ENCODE data around the gene KCNK7.
A peak's percentile ranks its signal among the peaks of the same experiment; 100 is the strongest.

KCNK7 gene

GRCh38 chr11:65627202-65627601 lies 31.6 kb upstream of the KCNK7 start:
- DNase-seq (ENCODE audit: low read depth in 2 of 2, low spot score in 1 of 2) = no peak

- no peak for DNase-seq (ENCODE audit: low read depth in 2 of 2, low spot score in 1 of 2)
Measured at GRCh38 chr11:65625628-65626342, 30.2 kb upstream of the KCNK7 start.

GRCh38 chr11:65624931-65625627 lies 29.5 kb upstream of the KCNK7 start:
- DNase-seq (ENCODE audit: low read depth in 2 of 2, low spot score in 1 of 2) = no peak

- no peak for DNase-seq (ENCODE audit: low read depth in 2 of 2, low spot score in 1 of 2)
Measured at GRCh38 chr11:65623852-65624616, 28.4 kb upstream of the KCNK7 start.

GRCh38 chr11:65623177-65623576 lies 27.6 kb upstream of the KCNK7 start:
- DNase-seq (ENCODE audit: low read depth in 2 of 2, low spot score in 1 of 2) = no peak

- no peak for DNase-seq (ENCODE audit: low read depth in 2 of 2, low spot score in 1 of 2)
Measured at GRCh38 chr11:65622011-65622410, 26.4 kb upstream of the KCNK7 start.

- DNase-seq (ENCODE audit: low read depth in 2 of 2, low spot score in 1 of 2) = no peak
Measured at GRCh38 chr11:65621460-65621859, 25.9 kb upstream of the KCNK7 start.

- DNase-seq (ENCODE audit: low read depth in 2 of 2, low spot score in 1 of 2) = no peak
Measured at GRCh38 chr11:65620666-65621065, 25.1 kb upstream of the KCNK7 start.

- no peak for DNase-seq (ENCODE audit: low read depth in 2 of 2, low spot score in 1 of 2)
Measured at GRCh38 chr11:65619281-65619928, 23.8 kb upstream of the KCNK7 start.

GRCh38 chr11:65618763-65619162 lies 23.2 kb upstream of the KCNK7 start:
- DNase-seq (ENCODE audit: low read depth in 2 of 2, low spot score in 1 of 2) = no peak

- no peak for DNase-seq (ENCODE audit: low read depth in 2 of 2, low spot score in 1 of 2)
Measured at GRCh38 chr11:65617990-65618751, 22.6 kb upstream of the KCNK7 start.

- no peak for DNase-seq (ENCODE audit: low read depth in 2 of 2, low spot score in 1 of 2)
Measured at GRCh38 chr11:65617136-65617850, 21.7 kb upstream of the KCNK7 start.

GRCh38 chr11:65616575-65617001 lies 21.0 kb upstream of the KCNK7 start:
- no peak for DNase-seq (ENCODE audit: low read depth in 2 of 2, low spot score in 1 of 2)

- no peak for DNase-seq (ENCODE audit: low read depth in 2 of 2, low spot score in 1 of 2)
Measured at GRCh38 chr11:65615950-65616574, 20.5 kb upstream of the KCNK7 start.

- peak; percentile 99 to 100 for DNase-seq (ENCODE audit: low read depth in 2 of 2, low spot score in 1 of 2)
Measured at GRCh38 chr11:65615229-65615949, 19.8 kb upstream of the KCNK7 start, which contains the start of gene PCNX3. TSS of gene PCNX3 (plus strand) at chr11:65615776. CDS start at chr11:65616312, 536 bp downstream.

- no peak for DNase-seq (ENCODE audit: low read depth in 2 of 2, low spot score in 1 of 2)
Measured at GRCh38 chr11:65613091-65613928, 17.7 kb upstream of the KCNK7 start.

GRCh38 chr11:65612691-65613090 lies 17.1 kb upstream of the KCNK7 start:
- DNase-seq (ENCODE audit: low read depth in 2 of 2, low spot score in 1 of 2) = no peak

Measured in stimulated activated CD8-positive, alpha-beta memory T cell treated with anti-CD3 and anti-CD28 coated beads, Interleukin-4, amount 100 ng/mL, for 1 hour (primary cell).